GM13977 (cell line): ENCODE measurements around the gene ZNF821.

Experiments
- DNase-seq: peaks from one replicate; pipeline ENCODE4 v3.0.0; 2012; ENCODE audit warnings: low spot score
- CTCF ChIP-seq: IDR thresholded peaks from 2 replicates; pipeline ENCODE4 v1.5.1; 2012; ENCODE audit warnings: mild to moderate bottlenecking, control low read depth; ENCODE audit not compliant: insufficient read depth; ENCODE audit errors: extremely low read depth, missing control alignments
- in situ Hi-C: fragments of 300-500 bp; cut with MboI; formaldehyde crosslinking; loops from one replicate; pipeline ENCODE4 v1.12.0; 2022; ENCODE audit warnings: low sequenced_read_pairs, low pct_unique_long_range_greater_than_20kb, mixed read lengths, inconsistent platforms; ENCODE audit not compliant: unreplicated experiment

Gene ZNF821

GRCh38 chr16:71902656-71903365, 18.8 kb upstream of the ZNF821 start:
- in situ Hi-C loops = no loop called here
- no peak for TF ChIP-seq CTCF
- no peak for DNase-seq

- TF ChIP-seq CTCF = no peak
- in situ Hi-C loops = no loop called here
- no peak for DNase-seq
Measured at GRCh38 chr16:71899171-71899570, 15.2 kb upstream of the ZNF821 start.

- in situ Hi-C loops = no loop called here
- no peak for DNase-seq
- no peak for TF ChIP-seq CTCF
Measured at GRCh38 chr16:71896764-71897368, 12.9 kb upstream of the ZNF821 start.

- peak; percentile 50 for DNase-seq
- TF ChIP-seq CTCF = no peak
- in situ Hi-C loops = no loop called here
Measured at GRCh38 chr16:71895679-71896365, 11.8 kb upstream of the ZNF821 start.

- in situ Hi-C loops = no loop called here
- DNase-seq = peak; percentile 97
- no peak for TF ChIP-seq CTCF
Measured at GRCh38 chr16:71894921-71895678, 11.1 kb upstream of the ZNF821 start, which contains the start of gene IST1. Gene IST1, plus strand, starts transcription at chr16:71895531. Its CDS starts 20,110 bp downstream, at chr16:71915641.

- TF ChIP-seq CTCF = peak; percentile 39
- DNase-seq = no peak
- in situ Hi-C loops = no loop called here
Measured at GRCh38 chr16:71894229-71894920, 10.4 kb upstream of the ZNF821 start.
